GM18909 (cell line): ENCODE data around the gene CLCN4.

ENCODE experiments used
- ATAC-seq: cut with Tn5 transposase; IDR thresholded peaks from one replicate; pipeline ENCODE4 v1.9.1; 2021; ENCODE audit warnings: mild to moderate bottlenecking; ENCODE audit not compliant: unreplicated experiment, poor library complexity

Gene CLCN4

GRCh38 chrX:10165580-10166247 is 8.9 kb downstream of the CLCN4 start:
- ATAC-seq = no peak

GRCh38 chrX:10166248-10166716 is 9.5 kb downstream of the CLCN4 start:
- ATAC-seq = no peak

GRCh38 chrX:10166731-10167151 is 10.0 kb downstream of the CLCN4 start:
- peak; percentile 28 for ATAC-seq

- ATAC-seq = peak; percentile 77
These were observed 10.8 kb downstream of the CLCN4 start for GRCh38 chrX:10167573-10167972.

DNA sequence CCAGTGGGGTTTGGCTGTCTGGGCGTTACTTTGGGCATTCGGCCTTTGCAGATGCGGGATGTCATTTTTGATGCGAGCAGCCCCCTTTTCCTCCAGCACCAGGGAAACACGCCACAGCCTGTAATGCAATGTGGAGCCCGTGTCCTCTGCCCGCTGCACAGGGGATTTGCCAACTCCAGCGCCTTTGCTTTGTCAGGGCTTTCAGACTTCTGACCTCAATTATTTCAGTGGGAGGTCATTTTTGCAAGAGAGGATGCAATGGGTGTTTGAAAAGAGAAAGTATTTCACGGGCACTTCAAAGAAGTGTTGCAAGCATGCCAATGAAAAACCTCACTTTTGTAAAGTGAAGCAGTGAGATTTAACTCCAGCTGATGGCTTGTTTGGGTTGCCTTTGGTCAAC is 11.5 kb downstream of the CLCN4 start:
- ATAC-seq = no peak

- no peak for ATAC-seq
These were observed 12.4 kb downstream of the CLCN4 start for GRCh38 chrX:10169175-10169574.

DNA sequence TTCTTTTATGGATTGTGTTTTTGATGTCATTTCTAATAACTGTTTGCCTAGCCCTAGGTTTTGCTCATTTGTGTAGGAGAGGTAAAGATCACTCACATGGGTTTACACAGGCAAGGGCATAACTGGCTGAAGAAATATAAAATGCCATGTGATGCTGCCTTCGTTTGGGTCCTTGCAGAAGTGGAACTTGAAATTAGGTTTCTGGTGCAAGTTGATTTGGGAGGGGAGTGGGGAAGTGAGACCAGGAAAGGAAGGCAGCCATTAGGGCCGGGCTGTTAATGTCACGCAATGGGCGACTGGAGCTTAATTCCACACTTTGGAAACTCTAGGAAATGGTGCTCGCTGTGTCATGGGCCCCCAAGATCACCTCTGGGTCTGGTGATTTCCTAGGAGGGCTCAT is 14.5 kb downstream of the CLCN4 start:
- no peak for ATAC-seq

GRCh38 chrX:10172877-10173276 is 16.1 kb downstream of the CLCN4 start:
- ATAC-seq = no peak

DNA sequence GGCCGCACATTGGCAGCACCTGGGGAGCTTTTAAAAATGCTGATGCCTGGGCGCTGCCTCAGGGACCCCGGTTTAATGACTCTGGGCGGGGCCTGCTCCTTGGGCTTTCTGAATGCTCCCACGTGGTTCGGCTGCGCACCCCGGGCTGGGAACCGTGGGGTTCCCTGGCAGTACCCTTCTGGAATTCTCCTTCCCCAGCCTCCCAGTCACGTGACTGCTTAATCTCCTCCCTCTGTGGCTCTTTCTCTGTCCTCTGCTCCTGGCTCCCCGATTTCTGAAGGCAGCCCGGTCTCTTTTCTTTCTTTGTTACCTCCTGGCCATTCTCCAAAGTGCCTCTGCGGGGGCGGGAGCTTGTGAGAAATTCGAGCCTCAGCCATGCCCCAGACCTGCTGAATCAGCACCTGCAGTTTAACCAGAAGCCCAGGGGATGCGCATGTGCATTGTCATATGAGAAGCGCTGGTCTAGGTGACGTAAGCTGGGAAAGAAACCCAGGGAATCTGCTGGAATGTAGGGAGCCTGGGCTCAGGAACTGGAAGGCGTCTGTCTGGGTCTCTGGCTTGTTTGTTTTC is 16.6 kb downstream of the CLCN4 start:
- ATAC-seq = no peak

GRCh38 chrX:10174051-10174450 is 17.3 kb downstream of the CLCN4 start:
- no peak for ATAC-seq

GRCh38 chrX:10174810-10175209 is 18.0 kb downstream of the CLCN4 start:
- no peak for ATAC-seq

DNA sequence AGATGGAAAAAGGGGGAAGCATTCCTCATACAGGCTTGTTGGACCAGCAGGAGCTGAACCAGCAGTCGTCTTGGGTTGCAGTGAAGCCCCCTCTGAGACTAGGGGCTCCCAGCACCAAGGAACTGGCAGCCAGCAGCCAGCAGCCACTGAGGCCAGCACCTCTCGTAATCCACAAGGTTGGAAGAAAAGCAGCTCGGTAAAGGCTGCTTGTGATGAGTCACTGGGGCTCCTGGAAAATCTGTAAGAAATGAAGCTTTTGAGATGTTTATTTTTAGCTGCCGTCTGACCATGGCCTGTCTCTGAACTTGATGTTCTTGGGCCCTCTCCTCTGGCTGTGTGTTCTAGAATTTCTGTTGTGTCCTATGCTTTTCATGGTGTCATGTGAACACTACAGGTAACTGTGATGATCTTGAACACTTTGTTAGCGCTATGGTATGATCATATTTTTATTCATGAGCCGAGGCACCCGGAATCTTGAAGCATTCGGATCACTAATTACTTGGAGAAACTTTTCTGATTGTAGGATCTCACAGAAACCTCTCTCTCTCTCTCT is 18.6 kb downstream of the CLCN4 start:
- ATAC-seq = no peak

GRCh38 chrX:10176121-10177003 is 19.6 kb downstream of the CLCN4 start:
- ATAC-seq = peak; percentile 71

DNA sequence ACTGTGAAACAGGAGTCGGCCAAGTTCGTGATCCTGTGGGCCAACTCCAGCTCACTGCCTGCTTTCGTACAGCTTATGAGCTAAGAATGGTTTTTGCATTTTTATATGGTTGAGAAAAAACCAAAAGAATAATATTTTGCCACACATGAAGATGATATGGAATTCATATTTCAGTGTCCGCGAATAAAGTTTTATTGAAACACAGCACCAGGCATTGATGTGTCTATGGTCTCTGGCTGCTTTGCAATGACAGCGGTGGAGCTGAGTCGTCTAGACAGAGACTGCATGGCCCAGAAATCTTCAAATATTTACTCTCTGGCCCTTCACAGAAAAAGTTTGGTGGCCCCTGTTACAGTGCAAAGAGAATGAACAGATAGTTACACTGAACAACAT is 20.2 kb downstream of the CLCN4 start:
- ATAC-seq = no peak

- no peak for ATAC-seq
These were observed 20.8 kb downstream of the CLCN4 start for GRCh38 chrX:10177601-10178000.

GRCh38 chrX:10178866-10179463 is 22.2 kb downstream of the CLCN4 start:
- no peak for ATAC-seq

GRCh38 chrX:10183760-10184159 is 27.0 kb downstream of the CLCN4 start:
- ATAC-seq = no peak

DNA sequence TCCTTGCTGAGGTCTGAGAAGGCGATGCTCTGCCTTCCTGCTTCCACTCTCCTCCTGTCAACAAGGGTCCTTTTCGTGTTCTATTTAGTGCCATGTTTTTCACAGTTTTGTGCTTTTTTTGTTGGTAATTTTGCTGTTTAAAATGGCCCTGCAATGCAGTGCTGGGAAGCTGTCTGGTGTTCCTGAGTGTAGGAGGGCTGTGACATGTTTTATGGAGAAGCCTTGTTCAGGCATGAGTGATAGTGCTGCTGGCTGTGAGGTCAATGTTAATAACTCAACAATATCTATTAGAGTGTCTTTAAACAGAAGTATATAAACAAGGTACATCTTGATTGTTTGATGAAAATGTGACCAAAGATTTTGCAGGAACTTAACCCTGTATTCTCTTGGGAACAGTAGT is 27.6 kb downstream of the CLCN4 start:
- ATAC-seq = no peak

- no peak for ATAC-seq
These were observed 29.6 kb downstream of the CLCN4 start for GRCh38 chrX:10186355-10186754.

DNA sequence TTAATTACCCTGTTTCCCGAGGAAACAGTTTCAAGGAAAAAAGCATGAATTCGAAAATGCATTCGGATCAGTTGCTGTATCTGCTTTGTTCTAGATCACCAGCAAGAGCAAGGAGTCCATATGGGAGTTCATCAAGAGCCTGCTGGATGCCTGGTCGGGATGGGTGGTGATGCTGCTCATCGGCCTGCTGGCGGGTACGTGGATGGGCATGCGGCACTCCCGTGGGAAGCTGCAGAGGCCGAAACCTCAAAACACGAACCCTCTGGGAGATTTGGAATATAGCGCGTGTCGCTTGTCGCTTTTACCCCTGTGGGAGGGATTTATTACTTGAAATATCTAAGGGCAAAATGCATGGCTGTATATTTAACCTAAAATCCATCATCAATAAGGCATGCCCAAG is 30.6 kb downstream of the CLCN4 start:
- ATAC-seq = no peak
